Measurements from ENCODE around the gene ZNF284.

Gene ZNF284

GRCh38 chr19:44071824-44072542 lies at the start of gene ZNF284:
Gene ZNF284, plus strand, starts transcription at chr19:44072159. Its CDS starts 4,231 bp downstream, at chr19:44076390.
- peak; percentile 74 for DNase-seq

GRCh38 chr19:44024900-44025216 lies 47.1 kb upstream of the ZNF284 start:
- DNase-seq: no peak

- peak; percentile 61 for DNase-seq
Measured at GRCh38 chr19:44025217-44025936, 46.6 kb upstream of the ZNF284 start, which contains the start of gene ZNF222. Gene ZNF222, plus strand, starts transcription at chr19:44025379. Its CDS starts 58 bp downstream, at chr19:44025437.

GRCh38 chr19:44026622-44027021 lies 45.3 kb upstream of the ZNF284 start:
- DNase-seq: no peak

GRCh38 chr19:44032001-44032610 lies 39.9 kb upstream of the ZNF284 start:
- DNase-seq: no peak

GRCh38 chr19:44042147-44042546 lies 29.8 kb upstream of the ZNF284 start:
- DNase-seq: no peak

- DNase-seq: no peak
Measured at GRCh38 chr19:44050740-44051649, 21.0 kb upstream of the ZNF284 start.

GRCh38 chr19:44051650-44052402 lies 20.1 kb upstream of the ZNF284 start, which contains the start of gene ZNF223:
Gene ZNF223, plus strand, starts transcription at chr19:44052036. Its CDS starts 3,141 bp downstream, at chr19:44055177.
- DNase-seq: peak; percentile 88

GRCh38 chr19:44055870-44056269 lies 16.1 kb upstream of the ZNF284 start:
- no peak for DNase-seq

GRCh38 chr19:44059229-44059628 lies 12.7 kb upstream of the ZNF284 start:
- DNase-seq: no peak

- DNase-seq: no peak
Measured at GRCh38 chr19:44061038-44061437, 10.9 kb upstream of the ZNF284 start.

- no peak for DNase-seq
Measured at GRCh38 chr19:44066305-44066704, 5.7 kb upstream of the ZNF284 start.

- DNase-seq: no peak
Measured at GRCh38 chr19:44069415-44069814, 2.5 kb upstream of the ZNF284 start.

GRCh38 chr19:44072543-44073401 lies 813 bp downstream of the ZNF284 start:
- no peak for DNase-seq

GRCh38 chr19:44076325-44076724 lies 4.4 kb downstream of the ZNF284 start:
- DNase-seq: no peak

GRCh38 chr19:44092108-44092507 lies 20.1 kb downstream of the ZNF284 start:
- DNase-seq: no peak

- peak; percentile 84 for DNase-seq
Measured at GRCh38 chr19:44093931-44094765, 22.2 kb downstream of the ZNF284 start, which contains the start of gene ZNF224. Gene ZNF224, plus strand, starts transcription at chr19:44094361. Its CDS starts 3,513 bp downstream, at chr19:44097874.

- DNase-seq: no peak
Measured at GRCh38 chr19:44107751-44108150, 35.8 kb downstream of the ZNF284 start.

- no peak for DNase-seq
Measured at GRCh38 chr19:44109458-44109857, 37.5 kb downstream of the ZNF284 start.

GRCh38 chr19:44111910-44112463 lies 40.0 kb downstream of the ZNF284 start:
- peak; percentile 55 for DNase-seq
